Activated naive CD8-positive, alpha-beta T cell treated with anti-CD3 and anti-CD28 coated beads, Interleukin-2, amount 50 U/mL, for 16 hours (primary cell): ENCODE data around the gene ALS2.

Experiments used
- DNase-seq: peaks from one replicate; pipeline ENCODE4 v3.0.0-alpha.2; 2020; ENCODE audit warnings: low read depth, low spot score

Gene ALS2

GRCh38 chr2:201758234-201758633, 22.5 kb downstream of the ALS2 start:
- no peak for DNase-seq

GRCh38 chr2:201754717-201755415, 25.9 kb downstream of the ALS2 start:
- no peak for DNase-seq

GRCh38 chr2:201751566-201751965, 29.2 kb downstream of the ALS2 start:
- no peak for DNase-seq

GRCh38 chr2:201746551-201746950, 34.2 kb downstream of the ALS2 start:
- DNase-seq: no peak

GRCh38 chr2:201735486-201735885, 45.2 kb downstream of the ALS2 start:
- no peak for DNase-seq

- DNase-seq: no peak
Measured at GRCh38 chr2:201734111-201734510, 46.6 kb downstream of the ALS2 start.

- DNase-seq: no peak
Measured at GRCh38 chr2:201733544-201733943, 47.2 kb downstream of the ALS2 start.

- no peak for DNase-seq
Measured at GRCh38 chr2:201730651-201731285, 50.0 kb downstream of the ALS2 start.

- DNase-seq: no peak
Measured at GRCh38 chr2:201715459-201715858, 65.3 kb downstream of the ALS2 start.

GRCh38 chr2:201712726-201713125, 68.0 kb downstream of the ALS2 start:
- no peak for DNase-seq

GRCh38 chr2:201709747-201710146, 71.0 kb downstream of the ALS2 start:
- no peak for DNase-seq

- DNase-seq: no peak
Measured at GRCh38 chr2:201709049-201709448, 71.7 kb downstream of the ALS2 start.

- DNase-seq: no peak
Measured at GRCh38 chr2:201707753-201708152, 73.0 kb downstream of the ALS2 start.

GRCh38 chr2:201707142-201707541, 73.6 kb downstream of the ALS2 start:
- DNase-seq: no peak

- no peak for DNase-seq
Measured at GRCh38 chr2:201704536-201704935, 76.2 kb downstream of the ALS2 start.

- no peak for DNase-seq
Measured at GRCh38 chr2:201701646-201702045, 79.1 kb downstream of the ALS2 start.

GRCh38 chr2:201699416-201699815, 81.3 kb downstream of the ALS2 start:
- no peak for DNase-seq

GRCh38 chr2:201698588-201699226, 82.0 kb downstream of the ALS2 start, which contains the start of gene MPP4:
MPP4 (minus strand) TSS chr2:201698644; CDS start chr2:201693954, 4,690 bp downstream.
- no peak for DNase-seq

- no peak for DNase-seq
Measured at GRCh38 chr2:201697899-201698298, 82.8 kb downstream of the ALS2 start.

GRCh38 chr2:201696151-201696659, 84.5 kb downstream of the ALS2 start:
- DNase-seq: no peak

GRCh38 chr2:201685156-201685555, 95.6 kb downstream of the ALS2 start:
- no peak for DNase-seq

GRCh38 chr2:201680743-201681142, 100.0 kb downstream of the ALS2 start:
- DNase-seq: no peak

GRCh38 chr2:201678401-201678800, 102.3 kb downstream of the ALS2 start:
- DNase-seq: no peak
